HG03064 (cell line): ENCODE results near the gene POLRMT.
"Not testable (repeated sequence)": the region's sequence is repeated elsewhere in the genome, so short reads cannot be mapped to it uniquely, and the experiment has no call there.

Experiments
- ATAC-seq: cut with Tn5 transposase; IDR thresholded peaks from one replicate; pipeline ENCODE4 v1.9.1; 2021; ENCODE audit warnings: low read depth; ENCODE audit not compliant: unreplicated experiment

Gene POLRMT

DNA sequence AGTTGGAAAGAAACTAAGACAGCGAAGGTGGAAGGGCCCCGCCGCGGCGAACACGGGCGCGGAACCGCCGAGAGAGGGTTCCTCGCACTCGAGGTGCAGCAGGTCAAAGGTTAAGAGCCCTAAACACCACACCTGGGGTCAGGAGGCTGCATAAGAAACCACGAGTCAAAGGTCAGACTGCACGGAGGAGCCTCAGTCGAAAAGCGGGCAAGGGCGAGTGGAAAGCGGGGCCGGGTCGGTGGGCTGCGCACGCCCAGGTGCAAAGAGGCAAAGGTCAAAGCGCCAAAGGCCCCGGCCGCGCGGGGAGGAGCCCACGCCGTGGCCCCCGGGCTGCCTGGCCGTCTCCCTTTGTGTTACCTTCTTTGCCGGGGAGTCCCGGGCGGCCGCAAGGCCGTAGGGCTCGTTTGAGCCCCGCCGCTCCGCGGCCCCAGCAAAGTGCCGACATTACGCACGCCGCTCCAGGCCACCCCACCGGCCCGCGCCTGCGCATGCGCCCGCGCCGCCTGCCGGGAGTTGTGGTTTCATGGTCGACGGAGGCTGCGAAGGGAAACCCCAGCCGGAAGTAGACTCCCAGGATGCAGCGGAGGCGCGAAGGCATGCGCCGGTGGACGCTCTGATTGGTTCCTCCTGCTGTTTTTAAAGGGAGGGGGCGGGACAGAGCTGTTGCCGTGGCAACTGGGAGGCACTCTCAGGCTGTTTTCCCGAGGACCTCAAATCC is at the start of gene POLRMT:
TSS of gene POLRMT (minus strand) at position 470 of the 718 bp plus-strand sequence. CDS start at position 445, 25 bp downstream.
- peak; percentile 66 for ATAC-seq

DNA sequence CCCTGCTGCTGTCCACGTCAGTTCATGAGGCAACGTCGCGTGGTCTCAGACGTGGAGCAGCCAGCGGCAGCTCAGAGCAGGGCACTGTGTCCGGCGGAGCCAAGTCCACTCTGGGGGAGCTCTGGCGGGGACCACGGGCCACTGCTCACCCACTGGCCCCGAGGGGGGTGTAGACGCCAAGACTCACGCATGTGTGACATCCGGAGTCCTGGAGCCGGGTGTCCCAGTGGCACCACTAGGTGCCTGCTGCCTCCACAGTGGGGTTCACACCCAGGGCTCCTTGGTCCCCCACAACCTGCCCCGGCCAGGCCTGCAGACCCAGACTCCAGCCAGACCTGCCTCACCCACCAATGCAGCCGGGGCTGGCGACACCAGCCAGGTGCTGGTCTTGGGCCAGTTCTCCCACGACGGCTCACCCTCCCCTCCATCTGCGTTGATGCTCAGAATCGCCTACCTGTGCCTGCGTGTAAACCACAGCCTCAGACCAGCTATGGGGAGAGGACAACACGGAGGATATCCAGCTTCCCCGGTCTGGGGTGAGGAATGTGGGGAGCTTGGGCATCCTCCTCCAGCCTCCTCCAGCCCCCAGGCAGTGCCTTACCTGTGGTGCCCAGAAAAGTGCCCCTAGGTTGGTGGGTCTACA is 49.5 kb upstream of the POLRMT start:
- no peak for ATAC-seq

DNA sequence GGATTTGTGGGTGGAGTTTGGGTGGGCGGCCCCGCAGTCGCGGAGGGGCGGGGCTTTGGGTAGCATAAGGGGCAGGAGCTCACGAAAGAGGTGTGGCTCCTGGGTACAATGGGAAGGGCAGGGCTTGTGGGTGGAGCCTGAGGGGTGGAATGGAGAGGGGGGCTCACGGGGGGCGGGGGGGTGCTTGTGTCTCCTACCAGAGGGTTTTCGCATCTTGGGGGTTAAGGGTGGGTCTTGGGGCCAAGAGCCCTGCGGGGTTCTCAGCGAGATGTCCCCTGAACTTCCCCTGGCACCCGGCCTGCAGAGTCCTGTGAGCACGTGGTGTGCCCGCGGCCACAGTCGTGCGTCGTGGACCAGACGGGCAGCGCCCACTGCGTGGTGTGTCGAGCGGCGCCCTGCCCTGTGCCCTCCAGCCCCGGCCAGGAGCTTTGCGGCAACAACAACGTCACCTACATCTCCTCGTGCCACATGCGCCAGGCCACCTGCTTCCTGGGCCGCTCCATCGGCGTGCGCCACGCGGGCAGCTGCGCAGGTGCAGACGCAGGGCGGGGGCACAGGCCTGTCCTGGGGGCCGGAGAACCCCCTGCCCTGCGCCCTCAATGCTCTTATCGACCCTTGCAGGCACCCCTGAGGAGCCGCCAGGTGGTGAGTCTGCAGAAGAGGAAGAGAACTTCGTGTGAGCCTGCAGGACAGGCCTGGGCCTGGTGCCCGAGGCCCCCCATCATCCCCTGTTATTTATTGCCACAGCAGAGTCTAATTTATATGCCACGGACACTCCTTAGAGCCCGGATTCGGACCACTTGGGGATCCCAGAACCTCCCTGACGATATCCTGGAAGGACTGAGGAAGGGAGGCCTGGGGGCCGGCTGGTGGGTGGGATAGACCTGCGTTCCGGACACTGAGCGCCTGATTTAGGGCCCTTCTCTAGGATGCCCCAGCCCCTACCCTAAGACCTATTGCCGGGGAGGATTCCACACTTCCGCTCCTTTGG is 48.0 kb upstream of the POLRMT start:
- no peak for ATAC-seq

DNA sequence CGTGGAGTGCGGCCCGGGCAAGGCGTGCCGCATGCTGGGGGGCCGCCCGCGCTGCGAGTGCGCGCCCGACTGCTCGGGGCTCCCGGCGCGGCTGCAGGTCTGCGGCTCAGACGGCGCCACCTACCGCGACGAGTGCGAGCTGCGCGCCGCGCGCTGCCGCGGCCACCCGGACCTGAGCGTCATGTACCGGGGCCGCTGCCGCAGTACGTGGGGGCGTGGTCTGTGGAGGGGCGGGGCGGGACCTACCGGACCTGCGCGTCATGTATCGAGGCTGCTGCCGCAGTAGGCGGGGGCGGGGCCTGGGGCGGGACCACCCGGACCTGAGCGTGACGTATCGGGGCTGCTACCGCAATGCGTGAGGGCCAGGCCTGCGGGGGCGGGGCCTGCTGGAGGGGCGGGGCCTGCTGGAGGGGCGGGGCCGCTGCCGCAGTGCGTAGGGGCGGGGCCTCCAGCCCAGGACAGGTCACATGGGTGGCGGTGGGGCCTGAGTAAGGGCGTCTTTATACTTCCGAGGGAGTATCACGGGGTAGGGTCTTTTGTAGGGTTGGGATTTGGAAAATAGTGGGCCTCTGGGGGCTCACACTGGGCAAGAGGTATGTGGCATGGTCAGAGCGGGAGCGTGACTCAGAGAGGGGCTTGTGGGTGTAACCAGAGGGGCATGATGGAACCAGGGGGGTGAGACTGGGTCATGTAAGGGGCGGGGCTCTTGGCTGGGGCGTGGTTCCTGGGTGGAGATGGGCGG is 47.1 kb upstream of the POLRMT start:
- ATAC-seq = peak; percentile 65

DNA sequence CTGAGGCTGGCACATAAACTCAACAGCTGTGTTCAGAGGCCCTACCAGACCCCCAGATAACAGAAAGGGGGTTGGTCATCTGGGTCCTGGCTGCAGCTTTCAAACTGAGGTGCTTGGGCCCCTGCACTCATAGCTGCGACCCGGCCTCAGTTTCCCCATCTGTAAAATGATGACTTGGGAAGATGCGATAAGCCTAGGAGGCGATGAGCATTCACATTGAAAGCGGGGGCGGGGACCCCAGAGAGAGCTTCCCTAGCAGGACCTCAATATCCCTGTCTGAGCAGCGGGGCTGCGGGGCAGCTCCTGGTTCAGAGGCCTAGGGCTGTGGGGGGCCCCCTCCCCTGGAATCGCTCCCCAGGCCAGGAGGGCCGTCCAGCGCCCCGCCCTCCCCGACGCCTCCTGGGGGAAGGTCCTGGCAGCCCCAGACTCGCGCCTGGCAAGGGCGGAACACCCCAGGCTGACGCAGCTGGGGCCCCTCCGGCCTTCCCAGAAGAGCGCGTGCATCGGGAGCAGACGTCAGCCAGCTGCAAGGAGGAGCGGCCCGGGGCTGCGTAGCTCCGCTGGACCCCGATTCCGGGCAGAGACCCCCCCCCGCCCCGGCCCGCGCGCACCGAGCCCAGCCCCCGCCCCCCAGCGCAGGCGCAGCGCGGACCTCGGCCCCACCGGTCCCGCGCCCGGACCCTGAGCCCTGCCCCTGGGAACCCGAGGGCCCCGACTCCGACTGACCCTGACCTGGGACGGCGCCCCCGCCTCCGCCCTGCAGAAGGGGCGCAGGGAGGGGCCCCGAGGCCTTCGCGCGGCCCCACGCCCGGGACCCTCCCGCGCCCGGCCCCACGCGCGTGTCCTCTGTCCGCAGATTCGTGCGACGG is 46.3 kb upstream of the POLRMT start:
- ATAC-seq = peak; percentile 15

DNA sequence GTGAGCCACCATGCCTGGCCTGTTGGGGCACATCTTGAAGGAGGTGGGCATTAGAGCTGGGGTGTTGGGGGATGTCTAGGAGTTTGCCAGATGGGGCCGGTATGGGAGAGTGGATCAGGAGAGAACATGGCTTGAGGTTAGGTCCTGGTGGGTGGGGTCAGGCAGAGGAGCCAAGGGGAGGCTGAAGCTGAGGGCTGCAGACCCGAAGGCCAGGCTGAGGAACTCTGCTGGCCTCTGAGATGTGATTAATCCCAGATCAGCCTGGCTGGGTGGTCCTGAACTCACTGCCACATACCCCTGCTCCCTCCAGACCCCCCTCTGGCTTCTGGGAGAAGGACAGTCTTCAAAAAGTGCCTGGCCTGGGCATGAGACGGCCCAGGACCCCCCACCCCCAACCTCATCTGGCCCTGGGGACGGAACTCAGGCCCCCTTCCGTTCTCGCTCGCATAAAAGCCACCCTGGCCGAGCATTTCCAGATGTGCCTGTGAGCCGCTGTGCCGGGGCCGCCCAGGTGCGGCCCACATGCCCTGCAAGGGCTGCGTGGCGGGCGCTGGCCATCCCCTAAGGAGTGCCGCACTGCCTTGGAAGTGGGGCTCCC is 45.6 kb upstream of the POLRMT start:
- ATAC-seq = no peak

DNA sequence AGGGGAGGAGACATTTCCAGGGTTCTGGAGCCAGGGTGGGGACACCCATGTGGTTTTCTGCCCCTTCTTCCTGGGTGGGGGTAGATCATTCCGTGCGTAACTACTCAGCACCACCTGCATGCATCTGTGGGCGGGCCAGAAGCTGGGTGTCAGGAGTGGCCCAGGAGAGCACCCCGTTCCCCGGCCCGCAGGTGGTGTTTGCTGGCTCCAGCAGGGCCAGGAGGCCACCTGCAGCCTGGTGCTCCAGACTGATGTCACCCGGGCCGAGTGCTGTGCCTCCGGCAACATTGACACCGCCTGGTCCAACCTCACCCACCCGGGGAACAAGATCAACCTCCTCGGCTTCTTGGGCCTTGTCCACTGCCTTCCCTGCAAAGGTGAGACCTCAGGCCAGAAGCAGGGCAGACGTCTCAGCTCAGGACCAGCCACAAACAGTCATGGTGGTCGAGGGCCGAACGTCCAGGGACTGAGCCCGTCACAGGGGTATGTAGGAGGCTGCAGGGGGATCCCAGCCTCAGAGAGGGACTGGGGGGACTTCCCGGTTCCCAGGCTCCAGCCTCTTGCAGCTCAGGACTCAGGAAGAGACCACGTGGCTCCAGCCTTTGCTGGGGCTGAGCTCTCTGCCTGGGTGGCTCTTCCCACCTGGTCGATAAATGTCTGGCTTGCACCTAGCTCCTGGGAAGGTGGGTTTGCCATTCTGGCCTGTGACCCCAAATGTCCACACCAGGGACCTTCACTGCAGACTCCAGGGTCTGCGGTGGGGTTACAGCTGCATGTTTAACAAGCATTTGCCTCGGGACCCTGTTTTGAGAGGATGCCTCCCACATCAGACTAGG is 44.5 kb upstream of the POLRMT start:
- ATAC-seq = no peak

DNA sequence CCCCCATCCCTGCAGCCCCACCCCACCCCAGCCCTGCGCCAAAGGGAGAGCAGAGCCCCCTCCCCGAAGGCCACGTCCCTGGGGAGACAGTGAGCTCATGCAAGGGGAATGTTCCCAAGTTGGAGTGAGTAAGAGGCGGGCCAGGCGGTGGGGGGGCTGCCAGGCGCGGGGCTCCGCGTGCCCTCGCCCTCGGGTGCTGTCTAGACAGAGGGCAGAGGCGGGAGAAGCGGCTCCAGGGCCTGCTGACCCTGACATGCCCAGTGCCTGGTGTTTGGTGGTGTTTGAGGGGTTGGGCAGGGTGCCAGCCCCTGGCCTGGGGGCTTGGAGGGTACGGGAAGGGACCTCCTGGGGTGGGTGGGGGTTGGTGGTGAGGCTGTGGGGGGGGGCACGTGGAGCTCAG is 43.9 kb upstream of the POLRMT start:
- no peak for ATAC-seq

DNA sequence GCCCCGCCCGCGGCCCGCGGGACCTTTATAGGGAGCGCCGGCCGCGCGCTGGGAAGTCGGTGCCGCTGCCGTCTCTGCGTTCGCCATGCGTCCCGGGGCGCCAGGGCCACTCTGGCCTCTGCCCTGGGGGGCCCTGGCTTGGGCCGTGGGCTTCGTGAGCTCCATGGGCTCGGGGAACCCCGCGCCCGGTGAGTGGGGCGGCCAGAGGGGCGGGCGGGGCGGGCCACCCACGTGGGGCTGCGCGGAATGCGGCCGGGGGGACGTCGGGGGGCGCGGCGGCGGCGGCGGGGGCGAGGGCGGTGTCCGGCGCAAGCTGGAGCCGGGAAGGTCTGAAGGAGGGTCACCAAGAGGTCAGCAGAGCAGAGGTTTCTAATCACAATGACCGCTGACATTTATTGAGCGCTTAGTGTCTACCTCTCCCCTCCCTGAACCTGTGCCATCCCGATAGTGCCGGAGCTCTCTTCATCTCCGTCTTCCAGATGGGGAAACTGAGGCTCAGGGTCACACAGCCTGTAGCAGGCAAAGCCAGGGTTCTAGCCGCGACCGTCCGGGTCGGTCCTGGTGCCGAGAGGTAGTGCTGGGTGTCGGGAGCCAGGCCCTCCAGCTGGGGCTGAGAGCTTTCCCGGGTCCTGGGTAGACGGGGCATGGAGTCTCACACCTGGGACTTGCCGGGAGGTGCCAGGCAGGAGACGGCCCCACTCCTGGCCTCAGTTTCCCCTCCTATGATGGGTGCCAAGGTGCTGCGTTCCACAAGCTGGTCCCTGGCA is 43.2 kb upstream of the POLRMT start, which contains the start of gene FSTL3:
TSS of gene FSTL3 (plus strand) at position 54 of the 767 bp plus-strand sequence. CDS start at position 86, 32 bp downstream.
- ATAC-seq = no peak

DNA sequence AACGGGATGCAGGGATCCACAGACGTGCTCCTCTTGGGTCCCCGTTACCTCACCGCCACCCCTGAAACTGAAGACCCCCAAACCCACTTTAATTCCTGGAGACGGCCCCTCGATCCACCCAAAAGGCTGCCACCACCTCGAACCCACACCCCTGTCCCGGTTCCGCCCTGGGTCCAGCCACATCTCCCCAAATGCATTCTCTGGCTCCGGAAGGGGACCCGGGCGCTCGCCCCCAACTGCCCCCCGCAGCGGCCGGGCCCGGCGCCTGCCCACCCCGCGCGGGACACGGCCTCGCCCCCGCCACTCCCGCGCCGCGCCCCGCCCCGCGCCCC is 42.6 kb upstream of the POLRMT start:
- ATAC-seq = no peak

DNA sequence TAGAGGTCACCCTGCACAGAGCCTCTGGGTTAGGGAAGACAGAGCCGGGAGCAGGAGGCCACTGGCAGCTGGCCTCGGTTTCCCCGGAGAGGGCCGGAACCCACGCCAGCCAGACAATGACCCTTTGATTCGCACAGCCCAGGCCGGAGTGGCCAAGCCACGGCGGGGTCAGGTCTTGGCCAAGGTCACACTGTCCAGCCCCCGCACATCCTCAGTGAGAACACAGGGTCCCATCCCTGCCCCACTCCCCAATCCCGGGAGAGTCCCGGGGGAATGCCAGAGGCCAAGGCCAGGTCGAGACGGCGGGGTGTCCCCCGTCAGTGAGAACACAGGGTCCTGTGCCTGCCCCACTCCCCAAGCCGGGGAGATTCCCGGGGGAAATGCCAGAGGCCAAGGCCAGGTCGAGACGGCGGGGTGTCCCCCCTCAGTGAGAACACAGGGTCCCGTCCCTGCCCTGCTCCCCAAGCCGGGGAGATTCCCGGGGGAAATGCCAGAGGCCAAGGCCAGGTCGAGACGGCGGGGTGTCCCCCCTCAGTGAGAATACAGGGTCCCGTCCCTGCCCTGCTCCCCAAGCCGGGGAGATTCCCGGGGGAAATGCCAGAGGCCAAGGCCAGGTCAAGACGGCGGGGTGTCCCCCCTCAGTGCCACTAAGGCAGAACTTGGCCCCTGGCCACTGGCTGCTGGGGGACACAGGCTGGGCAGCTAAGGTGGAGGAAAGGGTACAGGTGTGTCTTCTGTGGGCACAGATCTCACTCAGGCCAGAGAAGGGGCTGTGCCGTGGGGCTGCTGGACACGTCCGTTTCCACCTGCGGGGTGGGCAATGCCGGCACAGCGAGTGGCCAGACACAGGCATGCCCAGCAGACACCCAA is 41.2 kb upstream of the POLRMT start:
- no peak for ATAC-seq

DNA sequence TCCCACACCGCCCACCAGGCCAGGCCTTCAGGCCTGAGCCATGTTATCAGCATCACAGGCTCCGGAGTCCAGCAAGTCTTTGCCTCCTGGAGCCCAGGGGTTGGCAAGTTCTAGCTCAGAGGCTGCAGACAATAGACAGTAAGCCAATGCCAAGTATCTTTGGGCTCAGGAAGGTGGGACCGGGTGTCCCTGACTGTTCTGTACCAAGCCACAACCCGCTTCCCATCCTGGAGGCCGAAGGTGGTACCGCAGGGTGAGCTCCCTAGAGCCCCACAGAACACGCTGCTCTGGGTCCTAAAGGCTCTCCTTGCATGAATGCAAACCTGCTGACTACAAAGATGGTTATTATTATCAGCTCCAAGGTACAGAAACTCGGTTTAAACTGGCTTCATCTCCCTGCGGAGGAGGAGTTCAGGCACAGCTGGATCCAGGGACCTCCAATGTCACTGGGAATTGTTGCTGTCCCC is 37.3 kb upstream of the POLRMT start:
- ATAC-seq = no peak

DNA sequence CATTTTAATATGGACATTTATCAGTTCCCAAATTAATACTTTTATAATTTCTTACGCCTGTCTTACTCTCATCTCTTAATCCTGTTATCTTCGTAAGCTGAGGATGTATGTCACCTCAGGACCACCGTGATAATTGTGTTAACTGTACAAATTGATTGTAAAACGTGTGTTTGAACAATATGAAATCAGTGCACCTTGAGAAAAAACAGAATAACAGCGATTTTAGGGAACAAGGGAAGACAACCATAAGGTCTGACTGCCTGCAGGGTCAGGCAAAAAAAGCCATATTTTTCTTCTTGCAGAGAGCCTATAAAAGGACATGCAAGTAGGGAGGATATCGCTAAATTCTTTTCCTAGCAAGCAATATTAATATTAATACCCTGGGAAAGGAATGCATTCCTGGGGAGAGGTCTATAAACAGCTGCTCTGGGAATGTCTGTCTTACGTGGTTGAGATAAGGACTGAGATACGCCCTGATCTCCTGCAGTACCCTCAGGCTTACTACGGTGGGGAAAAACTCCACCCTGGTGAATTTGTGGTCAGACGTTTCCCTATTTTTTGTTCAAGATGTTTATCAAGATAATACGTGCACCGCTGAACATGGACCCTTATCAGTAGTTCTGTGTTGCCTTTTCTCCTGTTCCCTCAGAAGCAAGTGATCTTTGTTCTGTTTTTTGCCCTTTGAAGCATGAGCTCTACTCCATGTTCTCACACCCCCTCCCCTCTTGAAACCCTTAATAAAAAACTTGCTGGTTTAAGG is 35.5 kb upstream of the POLRMT start:
- ATAC-seq = not testable (repeated sequence)

DNA sequence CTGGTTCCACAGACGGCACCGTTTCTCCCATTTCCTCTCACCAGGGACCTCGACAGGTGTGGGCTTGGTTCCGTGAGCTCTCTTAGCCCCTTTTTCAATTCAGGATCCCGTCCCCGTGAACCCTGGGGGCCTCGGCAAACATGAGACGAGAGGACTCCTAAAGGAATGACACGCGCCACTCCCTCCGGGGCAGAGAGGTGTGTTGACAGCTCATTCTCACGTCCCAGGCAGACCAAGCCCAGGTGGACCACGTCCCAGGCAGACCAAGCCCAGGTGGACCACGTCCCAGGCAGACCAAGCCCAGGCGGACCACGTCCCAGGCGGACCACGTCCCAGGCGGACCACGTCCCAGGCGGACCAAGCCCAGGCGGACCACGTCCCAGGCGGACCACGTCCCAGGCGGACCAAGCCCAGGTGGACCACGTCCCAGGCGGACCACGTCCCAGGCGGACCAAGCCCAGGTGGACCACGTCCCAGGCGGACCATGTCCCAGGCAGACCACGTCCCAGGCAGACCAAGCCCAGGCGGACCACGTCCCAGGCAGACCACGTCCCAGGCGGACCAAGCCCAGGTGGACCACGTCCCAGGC is 33.7 kb upstream of the POLRMT start:
- not testable (repeated sequence) for ATAC-seq

DNA sequence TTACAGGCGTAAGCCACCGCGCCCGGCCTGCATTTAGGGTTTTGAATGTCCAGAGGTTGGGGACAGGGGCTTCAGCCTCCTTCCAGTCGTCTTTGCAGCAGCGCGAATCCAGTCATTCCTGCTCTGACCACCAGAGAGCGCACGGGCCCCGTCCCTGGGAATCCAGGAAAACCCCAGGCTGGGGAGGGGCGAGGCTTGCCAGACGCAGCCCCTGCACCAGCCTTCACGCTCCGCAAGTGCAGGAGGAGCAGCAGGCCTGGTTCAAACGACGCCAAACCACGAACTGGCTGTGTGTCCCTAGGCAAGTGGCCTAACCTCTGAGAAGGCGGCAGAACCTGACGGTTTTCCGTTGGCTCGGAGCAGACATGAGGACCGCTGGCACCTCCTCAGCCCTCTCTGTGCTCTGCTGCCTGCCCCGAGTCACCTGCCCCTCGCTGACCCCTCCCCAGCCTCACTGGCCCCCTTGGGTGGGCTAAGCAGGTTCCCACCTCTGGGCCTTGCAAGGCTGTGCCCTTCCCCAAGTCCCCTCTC is 31.6 kb upstream of the POLRMT start:
- no peak for ATAC-seq
